Breast epithelium (tissue), 4 donors: ENCODE data around the gene SAPCD2. TPM values are rescaled to one million over a fixed set of nuclear protein-coding genes. Genes with fewer than 3 reads are reported as not detected.

Experiments used
- DNase-seq, 2 donors: peaks; one replicate each; pipeline ENCODE4 v3.0.0-alpha.2; 2019; ENCODE audit warnings: low spot score in 2 of 2
- H3K27ac ChIP-seq, 2 donors: fragments of 200-600 bp; sonication (generic) in 1 of 2; one replicate each; pipeline ENCODE4 v1.5.1; 2016 to 2019; ENCODE audit warnings: mild to moderate bottlenecking in 1 of 2
- H3K27me3 ChIP-seq, 2 donors: fragments of 200-600 bp; sonication (generic) in 1 of 2; one replicate each; pipeline versions ENCODE4 v1.5.1 to v1.6.0; 2017 to 2019; ENCODE audit warnings: control low read depth in 1 of 2, mild to moderate bottlenecking in 1 of 2
- H3K36me3 ChIP-seq: fragments of 200-600 bp; one replicate; pipeline ENCODE4 v1.5.1; 2019
- H3K4me1 ChIP-seq, 2 donors: fragments of 200-600 bp; sonication (generic); one replicate each; pipeline ENCODE4 v1.5.1; 2016 to 2019; ENCODE audit warnings: control low read depth in 1 of 2
- H3K4me3 ChIP-seq, 3 donors: fragments of 200-600 bp; sonication (generic); 1 replicate in 2 of 3; 2 replicates in 1 of 3; pipeline ENCODE4 v1.5.1; 2016 to 2019; ENCODE audit warnings: mild to moderate bottlenecking in 3 of 3, moderate library complexity in 2 of 3
- H3K9me3 ChIP-seq, 2 donors: fragments of 200-600 bp; sonication (generic) in 1 of 2; one replicate each; pipeline ENCODE4 v1.5.1; 2016 to 2019; ENCODE audit warnings: control low read depth in 1 of 2
- POLR2A ChIP-seq: fragments of 450-650 bp; IDR thresholded peaks from one replicate; pipeline ENCODE4 v1.6.1; 2016; ENCODE audit warnings: antibody characterized with exemption, mild to moderate bottlenecking, moderate library complexity
- POLR2AphosphoS5 ChIP-seq, 3 donors: sonication (generic); formaldehyde crosslinking; IDR thresholded peaks; one replicate each; pipeline ENCODE4 v1.6.1; 2017; ENCODE audit warnings: antibody characterized with exemption in 3 of 3
- intact Hi-C: fragments of 100-400 bp; cut with DNase I; formaldehyde crosslinking; loops from one replicate; pipeline ENCODE4 v1.15.1; 2023; ENCODE audit warnings: low total_unique reads
- total RNA-seq, 3 donors: library from RNA; depleted of rRNA; stranded (reverse); fragments of >200 nt; gene quantifications; one replicate each; pipeline ENCODE4 v1.1.0, GENCODE V29; 2016
- TF ChIP-seq, protein P1 (sequence below), 3 donors: fragments of 450-650 bp; IDR thresholded peaks; one replicate each; pipeline ENCODE4 v1.5.1; 2016 to 2017; ENCODE audit warnings: antibody characterized with exemption in 3 of 3, mild to moderate bottlenecking in 3 of 3, moderate library complexity in 3 of 3

The SAPCD2 gene
- total RNA-seq, 3 donors from 2014 or later, result 0.96 to 2.9 (median 2.8) TPM

DNA sequence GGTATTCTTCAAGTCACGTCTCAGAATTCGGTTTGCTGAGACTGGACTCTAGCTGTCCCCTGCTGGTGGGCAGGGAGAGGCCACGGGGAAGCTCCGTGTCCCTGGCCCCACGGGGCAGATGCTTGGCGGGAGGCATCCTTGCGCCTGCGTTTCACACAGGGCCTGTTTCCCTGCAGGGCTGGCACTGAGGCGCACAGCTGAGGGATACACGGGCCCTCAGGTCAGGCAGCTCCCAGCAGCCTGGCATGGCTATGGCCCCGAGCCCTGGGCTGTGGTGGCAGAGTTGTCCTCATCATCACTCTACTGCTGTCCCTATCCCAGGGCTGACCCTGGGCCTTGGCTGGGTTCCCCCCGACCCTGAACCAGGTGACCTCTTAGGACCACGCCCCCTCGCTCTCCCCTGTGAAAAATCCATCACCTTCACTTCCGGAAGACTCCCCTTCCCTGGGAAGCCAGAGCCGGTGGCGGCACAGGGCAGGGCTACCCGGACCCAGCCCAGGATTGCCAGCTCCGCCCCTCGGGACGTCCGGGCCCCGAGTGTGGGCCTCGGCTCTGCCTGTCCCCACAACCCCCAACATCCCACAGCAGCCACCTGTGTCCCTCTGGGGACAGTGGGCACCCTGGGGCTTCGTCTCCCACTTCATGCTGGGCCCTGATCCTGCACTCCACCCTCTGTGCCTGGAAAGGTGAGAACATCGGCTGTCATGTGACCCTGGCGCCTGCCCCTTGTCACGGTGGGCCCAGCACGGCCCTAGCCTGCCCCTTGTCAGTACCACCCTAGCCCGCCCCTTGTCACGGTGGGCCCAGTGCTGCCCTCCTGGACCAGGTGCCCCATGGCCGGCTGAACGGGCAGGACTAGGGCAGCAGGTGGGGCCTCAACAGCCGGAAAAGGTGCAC is 39.1 kb upstream of the SAPCD2 start:
- no peaks in the 10 kb centered on the region for H3K27me3 ChIP-seq
- H3K27ac ChIP-seq, result no peak overlapping the region
- DNase-seq, result no peak
- intact Hi-C loops, result loop anchor here (10.0 kb wide), 1 partner anchor 125 kb away; the partner anchor contains the start of gene SLC34A3
- no peak overlapping the region for H3K4me3 ChIP-seq
- H3K9me3 ChIP-seq, result no peaks in the 10 kb centered on the region
- no peaks in the 10 kb centered on the region for H3K4me1 ChIP-seq
- no peaks in the 10 kb centered on the region for H3K36me3 ChIP-seq
- TF ChIP-seq POLR2AphosphoS5 (IDR thresholded peaks at IDR 0.05) (no peak), POLR2A (no peak)
- TF ChIP-seq, protein P1, sequence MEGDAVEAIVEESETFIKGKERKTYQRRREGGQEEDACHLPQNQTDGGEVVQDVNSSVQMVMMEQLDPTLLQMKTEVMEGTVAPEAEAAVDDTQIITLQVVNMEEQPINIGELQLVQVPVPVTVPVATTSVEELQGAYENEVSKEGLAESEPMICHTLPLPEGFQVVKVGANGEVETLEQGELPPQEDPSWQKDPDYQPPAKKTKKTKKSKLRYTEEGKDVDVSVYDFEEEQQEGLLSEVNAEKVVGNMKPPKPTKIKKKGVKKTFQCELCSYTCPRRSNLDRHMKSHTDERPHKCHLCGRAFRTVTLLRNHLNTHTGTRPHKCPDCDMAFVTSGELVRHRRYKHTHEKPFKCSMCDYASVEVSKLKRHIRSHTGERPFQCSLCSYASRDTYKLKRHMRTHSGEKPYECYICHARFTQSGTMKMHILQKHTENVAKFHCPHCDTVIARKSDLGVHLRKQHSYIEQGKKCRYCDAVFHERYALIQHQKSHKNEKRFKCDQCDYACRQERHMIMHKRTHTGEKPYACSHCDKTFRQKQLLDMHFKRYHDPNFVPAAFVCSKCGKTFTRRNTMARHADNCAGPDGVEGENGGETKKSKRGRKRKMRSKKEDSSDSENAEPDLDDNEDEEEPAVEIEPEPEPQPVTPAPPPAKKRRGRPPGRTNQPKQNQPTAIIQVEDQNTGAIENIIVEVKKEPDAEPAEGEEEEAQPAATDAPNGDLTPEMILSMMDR (IDR thresholded peaks at IDR 0.05), result no peak

DNA sequence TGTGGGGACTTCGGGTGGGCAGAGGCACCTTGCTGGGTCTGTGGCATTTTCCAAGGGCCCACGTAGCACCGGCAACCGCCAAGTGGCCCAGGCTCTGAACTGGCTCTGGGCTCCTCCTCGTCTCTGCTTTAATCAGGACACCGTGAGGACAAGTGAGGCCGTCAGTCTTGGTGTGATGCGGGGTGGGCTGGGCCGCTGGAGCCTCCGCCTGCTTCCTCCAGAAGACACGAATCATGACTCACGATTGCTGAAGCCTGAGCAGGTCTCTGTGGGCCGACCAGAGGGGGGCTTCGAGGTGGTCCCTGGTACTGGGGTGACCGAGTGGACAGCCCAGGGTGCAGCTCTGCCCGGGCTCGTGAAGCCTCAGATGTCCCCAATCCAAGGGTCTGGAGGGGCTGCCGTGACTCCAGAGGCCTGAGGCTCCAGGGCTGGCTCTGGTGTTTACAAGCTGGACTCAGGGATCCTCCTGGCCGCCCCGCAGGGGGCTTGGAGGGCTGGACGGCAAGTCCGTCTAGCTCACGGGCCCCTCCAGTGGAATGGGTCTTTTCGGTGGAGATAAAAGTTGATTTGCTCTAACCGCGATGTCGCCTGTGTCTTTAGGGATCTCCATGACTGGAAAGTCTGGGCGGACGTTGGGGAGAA is 38.4 kb upstream of the SAPCD2 start:
- H3K4me1 ChIP-seq, result no peaks in the 10 kb centered on the region
- no peaks in the 10 kb centered on the region for H3K27me3 ChIP-seq
- TF ChIP-seq POLR2A (no peak), POLR2AphosphoS5 (IDR thresholded peaks at IDR 0.05) (no peak)
- TF ChIP-seq, protein P1 (IDR thresholded peaks at IDR 0.05), result no peak
- no peaks in the 10 kb centered on the region for H3K9me3 ChIP-seq
- DNase-seq, result no peak
- intact Hi-C loops, result no loop called here
- H3K36me3 ChIP-seq, result no peaks in the 10 kb centered on the region
- no peak overlapping the region for H3K4me3 ChIP-seq
- no peak overlapping the region for H3K27ac ChIP-seq

DNA sequence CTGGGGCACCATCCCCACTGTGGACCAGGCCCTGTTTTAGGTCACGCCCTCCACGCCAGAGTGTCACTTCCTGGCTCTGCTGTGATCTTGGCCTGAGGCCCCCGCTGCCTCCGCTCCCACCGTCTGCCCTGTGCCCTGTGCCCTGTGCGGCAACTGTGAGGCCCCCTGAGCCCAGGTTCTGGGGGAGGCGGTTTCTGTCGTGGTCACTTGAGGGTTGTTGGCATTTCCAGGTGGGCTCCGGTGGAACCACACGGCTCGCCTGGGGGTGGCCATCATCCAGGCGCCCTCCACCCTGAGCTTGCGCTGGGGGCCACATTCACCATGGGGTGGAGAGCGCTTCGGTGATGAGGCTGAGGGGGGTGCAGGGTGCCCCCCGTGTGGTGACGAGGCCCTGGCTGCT is 37.6 kb upstream of the SAPCD2 start:
- DNase-seq, result no peak
- Histone ChIP-seq H3K27me3 (no peaks in the 10 kb centered on the region), H3K9me3 (no peaks in the 10 kb centered on the region), H3K27ac (no peak overlapping the region), H3K4me3 (no peak overlapping the region), H3K4me1 (no peaks in the 10 kb centered on the region), H3K36me3 (no peaks in the 10 kb centered on the region)
- no peak for TF ChIP-seq POLR2A
- TF ChIP-seq, protein P1 (IDR thresholded peaks at IDR 0.05), result no peak
- no peak for TF ChIP-seq POLR2AphosphoS5 (IDR thresholded peaks at IDR 0.05)
- intact Hi-C loops, result no loop called here

DNA sequence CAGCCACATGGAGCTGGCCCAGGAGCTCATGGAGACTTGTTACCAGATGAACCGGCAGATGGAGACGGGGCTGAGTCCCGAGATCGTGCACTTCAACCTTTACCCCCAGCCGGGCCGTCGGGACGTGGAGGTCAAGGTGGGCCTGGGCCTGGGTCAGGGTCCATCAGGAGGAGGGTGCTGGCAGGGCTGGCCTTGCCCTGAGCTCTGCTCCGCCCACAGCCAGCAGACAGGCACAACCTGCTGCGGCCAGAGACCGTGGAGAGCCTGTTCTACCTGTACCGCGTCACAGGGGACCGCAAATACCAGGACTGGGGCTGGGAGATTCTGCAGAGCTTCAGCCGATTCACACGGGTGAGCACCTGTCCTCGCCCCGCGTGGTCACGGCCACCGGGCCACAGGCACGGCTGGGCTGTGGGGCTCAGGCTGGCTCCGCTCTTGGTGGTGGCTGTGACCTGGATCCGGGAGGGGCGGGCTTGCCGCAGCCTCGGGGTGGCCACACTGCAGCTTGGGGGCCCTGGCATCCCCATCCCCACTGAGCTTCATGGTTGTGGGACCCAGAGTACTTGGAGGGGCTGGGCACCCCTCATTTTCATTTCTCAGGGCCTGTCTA is 37.1 kb upstream of the SAPCD2 start:
- H3K4me1 ChIP-seq, result no peaks in the 10 kb centered on the region
- H3K9me3 ChIP-seq, result no peaks in the 10 kb centered on the region
- H3K27me3 ChIP-seq, result no peaks in the 10 kb centered on the region
- intact Hi-C loops, result no loop called here
- H3K36me3 ChIP-seq, result no peaks in the 10 kb centered on the region
- TF ChIP-seq, protein P1 (IDR thresholded peaks at IDR 0.05), result no peak
- TF ChIP-seq POLR2AphosphoS5 (IDR thresholded peaks at IDR 0.05) (no peak), POLR2A (no peak)
- DNase-seq, result no peak
- no peak overlapping the region for H3K27ac ChIP-seq
- H3K4me3 ChIP-seq, result no peak overlapping the region
